GM21717 (cell line): ENCODE measurements around the gene AUTS2.

ENCODE experiments used
- ATAC-seq: cut with Tn5 transposase; IDR thresholded peaks from one replicate; pipeline ENCODE4 v1.9.1; 2021; ENCODE audit warnings: mild to moderate bottlenecking, moderate library complexity; ENCODE audit not compliant: unreplicated experiment

AUTS2 gene

DNA sequence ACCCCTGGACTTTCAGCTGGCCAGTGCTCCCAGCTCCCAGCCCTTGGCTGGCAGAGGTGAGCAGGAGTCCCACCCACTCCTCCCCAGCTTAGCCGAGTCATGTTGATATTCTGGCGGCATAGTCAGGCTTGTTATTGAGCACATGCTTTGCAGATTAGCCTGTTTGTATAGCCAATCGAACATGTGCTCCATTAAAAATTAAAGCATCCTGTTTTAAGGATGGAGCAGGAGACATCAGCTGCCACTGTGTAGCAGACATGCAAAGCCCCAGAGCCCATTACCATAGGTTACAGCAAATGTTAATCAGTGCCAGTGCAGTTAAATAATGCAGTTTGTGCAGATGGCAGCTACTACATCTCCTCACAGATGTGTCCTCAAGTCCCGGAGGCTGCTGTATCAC is 959.1 kb downstream of the AUTS2 start:
- no peak for ATAC-seq

DNA sequence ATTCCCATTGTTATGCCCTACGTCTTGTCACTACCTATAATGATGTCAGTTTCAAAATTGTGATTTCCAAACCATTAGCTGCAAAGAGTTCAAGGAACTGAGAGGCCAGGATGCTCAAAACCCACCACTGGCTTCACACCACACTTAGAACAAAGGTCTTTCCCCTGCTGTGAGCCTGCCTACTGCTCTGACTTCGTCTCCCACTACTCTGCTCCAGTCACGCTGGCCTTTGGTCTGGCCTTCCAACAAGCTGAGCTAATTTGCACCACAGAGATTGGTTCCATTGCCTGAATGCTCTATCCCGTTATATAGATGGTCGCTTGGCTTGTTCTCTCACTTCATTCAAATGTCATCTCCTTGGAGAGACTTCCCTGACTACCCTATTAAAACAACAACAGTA is 961.5 kb downstream of the AUTS2 start:
- no peak for ATAC-seq

DNA sequence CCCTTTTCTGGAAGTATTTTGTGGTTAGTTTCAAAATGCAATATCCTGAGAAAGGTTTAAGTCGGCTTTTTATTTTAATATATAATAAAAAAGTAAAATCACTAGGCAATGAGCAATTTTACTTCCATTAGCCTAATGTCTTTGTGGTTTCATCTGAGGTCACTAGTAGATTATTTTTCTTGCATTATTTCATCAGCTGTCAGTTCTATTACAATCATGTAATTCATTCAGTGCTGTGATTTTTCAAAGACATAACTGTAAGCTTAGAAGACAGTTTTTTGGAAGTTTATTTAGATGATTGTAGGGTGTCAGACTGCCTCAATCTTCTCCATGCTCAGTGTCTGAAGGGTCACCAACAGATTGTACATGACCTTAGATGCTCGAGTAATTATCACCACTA is 965.7 kb downstream of the AUTS2 start:
- no peak for ATAC-seq

DNA sequence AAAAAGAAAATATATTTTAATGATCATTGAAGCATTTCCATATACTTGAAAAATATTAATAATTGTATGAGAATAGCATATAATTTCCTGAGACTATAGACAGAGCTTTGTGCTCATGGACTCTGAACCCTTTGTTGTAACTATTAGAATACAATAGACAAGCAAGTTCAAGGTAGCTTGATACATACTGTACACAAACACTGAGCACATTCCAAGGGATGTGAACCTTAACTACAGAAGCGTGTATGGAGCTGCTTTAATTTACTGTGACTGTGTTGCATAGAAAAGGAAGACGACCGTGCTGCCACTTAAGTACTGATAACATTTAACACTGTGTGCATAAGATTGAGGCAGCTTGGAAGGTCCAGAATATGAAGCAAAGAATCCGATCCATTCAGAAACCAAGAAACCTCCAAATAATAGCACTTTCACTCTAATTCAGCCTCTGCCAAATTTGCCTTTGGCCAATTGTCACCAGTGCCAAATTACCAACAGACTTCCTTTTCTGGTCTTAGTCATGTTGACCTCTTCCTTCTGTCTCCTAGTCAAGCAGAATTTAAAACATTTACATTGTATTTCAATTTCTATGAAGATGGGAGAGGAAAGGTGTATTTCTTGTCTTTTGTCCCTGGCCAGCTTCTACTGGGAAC is 967.6 kb downstream of the AUTS2 start:
- ATAC-seq: no peak

GRCh38 chr7:70566671-70567070 is 968.4 kb downstream of the AUTS2 start:
- ATAC-seq: no peak

DNA sequence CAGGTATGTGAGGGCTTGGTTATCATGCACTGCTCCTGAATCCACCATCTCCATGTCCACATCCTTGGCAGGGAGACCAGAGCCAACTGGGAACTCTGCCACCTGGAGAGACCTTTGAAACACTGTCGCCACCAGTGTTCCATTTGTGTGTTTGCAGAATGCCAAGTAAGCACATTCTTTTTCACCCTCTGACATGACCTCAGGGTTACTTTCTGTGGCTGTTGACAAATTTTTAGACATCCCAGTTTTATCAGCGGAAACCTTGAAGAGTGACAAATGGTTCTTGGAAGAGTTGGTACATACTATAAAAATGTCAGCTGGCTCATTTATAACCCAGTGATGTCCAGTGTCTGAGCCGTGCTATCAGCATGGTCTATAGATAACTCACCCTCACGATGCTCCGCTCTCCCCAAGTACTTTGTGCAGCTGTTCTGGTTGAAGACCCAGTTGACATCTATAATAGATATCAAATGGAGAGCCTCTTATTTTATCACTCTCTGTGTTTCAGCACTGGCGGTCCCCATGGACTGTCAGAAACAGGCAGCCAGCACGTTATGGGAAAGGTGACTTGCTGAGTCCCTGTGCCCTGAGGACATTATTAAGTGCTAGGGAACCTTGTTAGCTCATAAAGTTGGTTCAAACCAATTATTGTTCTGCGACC is 970.5 kb downstream of the AUTS2 start:
- ATAC-seq: no peak

GRCh38 chr7:70569335-70569819 is 971.1 kb downstream of the AUTS2 start:
- no peak for ATAC-seq

DNA sequence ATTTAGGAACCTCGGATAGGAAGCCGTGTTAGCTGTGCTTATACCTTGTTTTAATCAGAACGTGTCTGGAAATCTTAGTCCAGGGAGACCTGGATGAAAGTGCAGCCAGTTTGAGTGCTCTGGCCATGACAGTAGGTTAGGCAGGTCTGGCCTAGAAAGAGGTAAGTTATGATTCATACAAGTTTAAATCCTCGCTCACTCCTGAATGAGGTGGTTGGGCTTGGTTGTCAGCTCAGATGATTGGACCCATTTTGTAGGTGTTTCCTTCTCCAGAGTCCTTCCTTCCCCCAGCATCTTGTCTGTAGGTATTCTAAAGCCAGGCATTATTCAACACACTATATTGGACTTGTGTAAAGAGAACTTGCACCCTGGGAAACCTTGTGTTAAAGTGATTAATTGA is 971.8 kb downstream of the AUTS2 start:
- no peak for ATAC-seq

DNA sequence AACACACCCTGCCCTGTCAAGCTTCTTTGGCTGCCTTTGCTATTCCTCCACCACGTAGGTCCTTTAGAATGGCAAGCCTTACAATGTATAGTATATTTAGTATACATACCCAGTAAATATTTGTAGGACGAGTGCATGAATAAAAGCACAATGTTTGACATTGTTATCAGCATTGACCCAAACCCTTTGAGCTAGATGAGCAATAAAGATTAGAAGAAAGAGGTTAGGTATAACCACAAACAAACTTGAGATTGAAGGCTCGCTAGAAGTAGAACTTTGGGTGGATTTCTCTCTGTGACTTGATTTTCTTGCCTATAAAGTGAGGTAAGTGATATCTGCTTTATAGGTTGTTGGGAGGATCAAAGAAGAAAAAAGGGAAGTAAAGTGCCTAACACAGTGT is 972.7 kb downstream of the AUTS2 start:
- ATAC-seq: no peak

- no peak for ATAC-seq
Observed at GRCh38 chr7:70571403-70571934, 973.2 kb downstream of the AUTS2 start.

- no peak for ATAC-seq
Observed at GRCh38 chr7:70571961-70572360, 973.7 kb downstream of the AUTS2 start.

DNA sequence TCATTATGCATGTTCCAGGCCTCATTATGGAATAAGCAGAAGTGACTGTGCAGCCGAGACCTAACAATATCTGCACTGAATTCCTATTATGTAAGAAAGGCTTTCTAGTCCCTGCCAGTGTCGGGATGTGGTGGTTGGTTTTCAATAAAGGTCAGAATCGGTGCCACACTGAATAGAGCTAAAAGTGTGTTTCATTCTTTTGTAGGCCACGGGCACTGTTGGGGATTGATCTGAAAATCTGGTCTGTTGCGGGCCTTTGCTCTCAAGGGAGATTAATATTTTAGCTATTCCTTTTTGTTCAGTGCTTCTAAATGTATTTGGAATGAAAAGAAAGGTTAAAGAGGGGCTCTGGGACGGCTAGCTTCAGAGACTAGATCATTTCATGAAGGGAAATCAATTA is 974.3 kb downstream of the AUTS2 start:
- ATAC-seq: no peak

DNA sequence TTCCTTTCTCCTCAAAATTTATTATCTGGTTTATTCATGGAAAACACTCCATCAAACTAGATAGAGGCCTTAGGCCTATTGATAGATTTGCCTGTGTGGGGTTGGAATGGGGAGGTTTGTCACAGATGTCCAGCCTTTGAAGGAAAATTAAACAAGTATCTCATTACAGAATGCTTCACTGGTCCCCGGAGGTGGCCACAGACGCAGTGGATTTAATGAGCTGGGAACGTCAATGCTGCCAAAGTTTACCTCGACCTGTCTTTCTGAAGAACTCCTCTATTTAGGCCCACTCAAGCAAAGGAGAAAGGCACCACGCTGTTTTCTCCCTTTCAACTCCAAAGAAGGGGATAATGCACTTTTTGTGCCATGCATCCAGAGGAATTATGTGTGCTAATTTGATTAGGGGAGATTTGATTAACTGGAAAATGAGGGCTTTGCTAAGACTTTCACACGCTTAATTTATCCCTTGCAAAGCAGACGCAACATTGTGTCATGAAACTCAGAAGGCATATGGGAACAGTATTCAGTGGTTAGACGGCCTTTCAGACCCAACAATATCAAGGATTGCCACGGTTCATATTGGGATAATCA is 974.9 kb downstream of the AUTS2 start:
- ATAC-seq: no peak

GRCh38 chr7:70573696-70574095 is 975.4 kb downstream of the AUTS2 start:
- no peak for ATAC-seq

DNA sequence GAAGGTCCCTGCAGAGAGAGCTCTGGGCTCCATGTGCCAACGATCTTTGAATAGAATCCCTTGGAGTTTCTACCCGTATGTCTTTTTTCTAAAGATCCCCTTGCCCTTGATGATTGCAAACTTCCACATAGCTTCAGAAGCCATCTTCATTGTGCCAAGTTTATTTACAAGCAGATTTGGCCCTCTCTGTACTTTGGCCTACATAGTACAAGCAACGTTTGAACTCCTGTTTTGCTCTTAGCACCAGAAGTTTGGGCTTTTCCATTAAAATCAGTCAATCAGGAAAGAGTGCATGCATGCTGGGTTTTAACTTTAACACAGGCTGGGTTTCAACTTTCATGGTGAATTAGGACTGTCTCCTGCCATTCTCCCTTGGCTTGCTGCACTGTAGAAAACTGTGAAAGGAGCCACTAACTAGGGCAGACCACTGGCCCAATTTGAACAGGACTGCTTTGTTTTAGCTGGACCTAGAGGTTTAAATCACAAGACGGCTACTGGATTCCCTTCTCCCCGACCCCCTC is 976.1 kb downstream of the AUTS2 start:
- ATAC-seq: no peak

DNA sequence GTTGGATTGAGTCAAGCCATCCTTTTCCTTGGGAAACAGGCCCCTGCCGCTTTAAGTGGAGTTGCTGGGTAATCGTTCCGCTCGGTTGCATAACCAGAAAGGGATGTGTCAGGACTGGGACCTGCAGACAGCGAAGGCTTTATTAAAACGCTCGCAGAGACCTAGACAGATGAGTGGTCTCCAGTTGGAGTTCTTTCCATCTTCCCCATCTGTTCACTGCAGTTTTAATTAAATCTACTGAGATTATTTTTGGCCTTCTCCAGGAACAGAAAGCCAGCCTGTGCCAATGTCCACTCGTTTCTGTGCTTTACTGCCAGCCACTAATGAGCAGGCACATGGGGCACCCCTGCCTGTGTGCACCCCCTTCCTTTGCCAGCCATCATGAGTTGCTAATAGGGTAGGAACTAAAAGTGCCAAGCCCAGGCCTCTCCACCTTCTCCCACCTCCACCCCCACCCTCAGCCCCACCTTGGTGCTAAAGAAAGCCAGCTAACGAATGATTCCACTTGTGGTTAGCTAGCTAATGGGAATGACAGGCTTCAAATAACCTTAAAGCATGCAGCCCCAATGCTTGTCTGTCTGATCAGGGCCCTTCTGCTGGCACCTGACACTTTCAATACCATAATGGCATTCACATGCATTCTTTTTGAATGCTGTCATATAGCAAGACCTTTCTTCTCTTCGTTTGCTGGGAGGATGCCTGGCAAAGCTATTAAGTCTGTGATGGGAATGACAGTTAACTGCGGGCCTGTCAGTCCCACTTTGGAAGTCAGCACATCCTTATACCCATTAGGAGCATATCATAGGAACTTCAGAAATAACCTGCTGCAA is 976.9 kb downstream of the AUTS2 start:
- no peak for ATAC-seq

- no peak for ATAC-seq
Observed at GRCh38 chr7:70577078-70577477, 978.8 kb downstream of the AUTS2 start.

GRCh38 chr7:70578131-70578530 is 979.9 kb downstream of the AUTS2 start:
- ATAC-seq: no peak

- ATAC-seq: no peak
Observed at GRCh38 chr7:70579397-70580097, 981.3 kb downstream of the AUTS2 start.

GRCh38 chr7:70580161-70580560 is 981.9 kb downstream of the AUTS2 start:
- no peak for ATAC-seq
